GM23248 (cell line): ENCODE measurements around the gene KREMEN1.

Experiments
- EZH2 ChIP-seq: fragments of 200-600 bp; sonication (generic); IDR thresholded peaks from 2 replicates; pipeline ENCODE4 v1.6.1; 2018; ENCODE audit warnings: antibody characterized with exemption, mild to moderate bottlenecking; ENCODE audit not compliant: insufficient read depth, poor library complexity, severe bottlenecking
- EZH2phosphoT487 ChIP-seq: fragments of 200-600 bp; sonication (generic); IDR thresholded peaks from 2 replicates; pipeline ENCODE4 v1.6.1; 2018; ENCODE audit warnings: antibody characterized with exemption, moderate library complexity, mild to moderate bottlenecking, low read depth; ENCODE audit not compliant: insufficient read depth

DNA sequence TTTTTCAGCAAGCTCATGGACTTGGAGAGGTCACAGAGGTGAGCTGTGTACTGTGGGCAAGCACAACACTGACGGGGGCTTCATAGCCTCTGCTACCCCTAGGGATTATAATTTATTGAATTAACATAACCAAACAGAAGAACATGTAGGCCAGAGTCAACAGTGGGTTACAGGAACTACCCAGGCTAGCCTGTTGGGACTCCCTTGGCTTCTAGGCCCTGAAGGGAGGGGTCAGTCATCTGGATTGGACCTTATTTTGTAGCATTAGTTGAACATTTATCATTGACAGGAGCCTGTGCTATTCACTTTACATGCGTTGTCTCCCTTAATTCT, 56.9 kb downstream of the KREMEN1 start:
- TF ChIP-seq EZH2 (no peak), EZH2phosphoT487 (no peak)
